H9 (cell line): ENCODE results near the gene CNDP1. TPM values are rescaled to one million over a fixed set of nuclear protein-coding genes. Genes with fewer than 3 reads are reported as not detected.
A peak's percentile ranks its signal among the peaks of the same experiment; 100 is the strongest.

ENCODE experiments used
- DNase-seq: peaks from one replicate; pipeline ENCODE4 v3.0.0-alpha.2; 2017
- H2AFZ ChIP-seq: one replicate; pipeline ENCODE4 v1.6.1; 2013; ENCODE audit warnings: mild to moderate bottlenecking, low read length, control low read depth, moderate library complexity
- H2AK5ac ChIP-seq: 2 replicates; pipeline ENCODE4 v1.6.1; 2013; ENCODE audit warnings: low read length, control low read depth, mixed read lengths; ENCODE audit not compliant: insufficient read length
- H2BK120ac ChIP-seq: one replicate; pipeline ENCODE4 v1.6.1; 2013; ENCODE audit warnings: low read depth, mild to moderate bottlenecking, low read length, control low read depth, inconsistent platforms; ENCODE audit not compliant: poor library complexity, severe bottlenecking
- H2BK12ac ChIP-seq: 2 replicates; pipeline ENCODE4 v1.6.1; 2013; ENCODE audit warnings: low read length, control low read depth, mixed read lengths, low read depth; ENCODE audit not compliant: insufficient read length
- H2BK15ac ChIP-seq: 2 replicates; pipeline ENCODE4 v1.6.1; 2013; ENCODE audit warnings: low read depth, low read length, control low read depth
- H2BK20ac ChIP-seq: one replicate; pipeline ENCODE4 v1.6.1; 2013; ENCODE audit warnings: low read depth, mild to moderate bottlenecking, low read length, control low read depth, inconsistent platforms; ENCODE audit not compliant: poor library complexity, severe bottlenecking
- H2BK5ac ChIP-seq: 2 replicates; pipeline ENCODE4 v1.6.1; 2013; ENCODE audit warnings: low read length, control low read depth, mixed read lengths; ENCODE audit not compliant: insufficient read length
- H3K14ac ChIP-seq: 2 replicates; pipeline ENCODE4 v1.6.1; 2013; ENCODE audit warnings: low read length, control low read depth; ENCODE audit not compliant: insufficient read depth
- H3K18ac ChIP-seq: 2 replicates; pipeline ENCODE4 v1.6.1; 2013; ENCODE audit warnings: low read depth, mild to moderate bottlenecking, mixed read lengths, low read length, control low read depth; ENCODE audit not compliant: insufficient read length
- H3K23ac ChIP-seq: 2 replicates; pipeline ENCODE4 v1.6.1; 2013; ENCODE audit warnings: low read length, control low read depth, mixed read lengths, low read depth; ENCODE audit not compliant: insufficient read length
- H3K23me2 ChIP-seq: 2 replicates; pipeline ENCODE4 v1.6.1; 2013; ENCODE audit warnings: low read depth, mild to moderate bottlenecking, mixed read lengths, low read length, control low read depth; ENCODE audit not compliant: insufficient read length, poor library complexity, severe bottlenecking
- H3K27ac ChIP-seq: 2 replicates; pipeline ENCODE4 v1.5.1; 2013; ENCODE audit warnings: low read length, control low read depth, mixed read lengths, low read depth; ENCODE audit not compliant: insufficient read length
- H3K27me3 ChIP-seq: 2 replicates; pipeline ENCODE4 v1.6.1; 2013; ENCODE audit warnings: low read length, control low read depth, inconsistent platforms; ENCODE audit not compliant: insufficient read depth
- H3K4ac ChIP-seq: 2 replicates; pipeline ENCODE4 v1.6.1; 2013; ENCODE audit warnings: low read depth, mild to moderate bottlenecking, control low read depth, inconsistent platforms, low read length, moderate library complexity
- H3K4me1 ChIP-seq: 2 replicates; pipeline ENCODE4 v1.6.1; 2013; ENCODE audit warnings: low read length, control low read depth, inconsistent platforms; ENCODE audit not compliant: insufficient read depth
- H3K4me2 ChIP-seq: 2 replicates; pipeline ENCODE4 v1.6.1; 2013; ENCODE audit warnings: low read length, control low read depth, mixed read lengths; ENCODE audit not compliant: insufficient read length, insufficient read depth
- H3K56ac ChIP-seq: 2 replicates; pipeline ENCODE4 v1.6.1; 2013; ENCODE audit warnings: low read depth, mild to moderate bottlenecking, mixed read lengths, low read length, control low read depth; ENCODE audit not compliant: insufficient read length
- H3K79me1 ChIP-seq: 2 replicates; pipeline ENCODE4 v1.6.1; 2013; ENCODE audit warnings: low read depth, mild to moderate bottlenecking, moderate library complexity, low read length, control low read depth, inconsistent platforms; ENCODE audit not compliant: insufficient read depth, poor library complexity, severe bottlenecking
- H3K79me2 ChIP-seq: 2 replicates; pipeline ENCODE4 v1.6.1; 2013; ENCODE audit warnings: low read length, control low read depth, inconsistent platforms; ENCODE audit not compliant: insufficient read depth
- H3K9ac ChIP-seq: 2 replicates; pipeline ENCODE4 v1.6.1; 2013; ENCODE audit warnings: low read length, control low read depth, mixed read lengths; ENCODE audit not compliant: insufficient read length; ENCODE audit errors: extremely low read depth
- H3K9me3 ChIP-seq: one replicate; pipeline ENCODE4 v1.6.1; 2013; ENCODE audit warnings: low read depth, low read length, inconsistent platforms; ENCODE audit not compliant: control insufficient read depth
- H3T11ph ChIP-seq: one replicate; pipeline ENCODE4 v1.6.1; 2013; ENCODE audit warnings: mild to moderate bottlenecking, low read length, control low read depth, inconsistent platforms
- H4K20me1 ChIP-seq: one replicate; pipeline ENCODE4 v1.6.1; 2013; ENCODE audit not compliant: control insufficient read depth, insufficient read length, insufficient read depth
- H4K5ac ChIP-seq: 2 replicates; pipeline ENCODE4 v1.6.1; 2013; ENCODE audit warnings: low read depth, mild to moderate bottlenecking, mixed read lengths, low read length, control low read depth; ENCODE audit not compliant: insufficient read length
- H4K8ac ChIP-seq: replicated peaks from 2 replicates; pipeline ENCODE4 v1.6.1; 2013; ENCODE audit warnings: low read length, control low read depth, mixed read lengths, low read depth; ENCODE audit not compliant: insufficient read length
- H4K91ac ChIP-seq: 2 replicates; pipeline ENCODE4 v1.6.1; 2013; ENCODE audit warnings: low read depth, mild to moderate bottlenecking, moderate library complexity, mixed read lengths, low read length, control low read depth; ENCODE audit not compliant: insufficient read length
- H3K27ac Mint-ChIP-seq, 3 experiments: 2 replicates in 2 of 3; 3 replicates in 1 of 3; pipeline ENCODE4 v1.8.0; 2020 to 2021; ENCODE audit warnings: mixed read lengths in 3 of 3, mild to moderate bottlenecking in 1 of 3, moderate library complexity in 1 of 3
- H3K27me3 Mint-ChIP-seq: 2 replicates; pipeline ENCODE4 v1.8.0; 2021; ENCODE audit warnings: low read depth, mild to moderate bottlenecking, moderate library complexity, mixed read lengths
- H3K36me3 Mint-ChIP-seq, 3 experiments: 2 replicates in 2 of 3; 3 replicates in 1 of 3; pipeline ENCODE4 v1.8.0; 2020 to 2021; ENCODE audit warnings: low read depth in 3 of 3, mixed read lengths in 3 of 3; ENCODE audit not compliant: insufficient read depth in 1 of 3
- H3K4me1 Mint-ChIP-seq, 2 experiments: 2 replicates each; pipeline ENCODE4 v1.8.0; 2020; ENCODE audit warnings: mixed read lengths in 2 of 2
- H3K4me3 Mint-ChIP-seq, 2 experiments: 2 replicates in 1 of 2; 3 replicates in 1 of 2; pipeline ENCODE4 v1.8.0; 2020 to 2021; ENCODE audit warnings: mild to moderate bottlenecking in 2 of 2, mixed read lengths in 2 of 2, moderate library complexity in 1 of 2
- H3K9me3 Mint-ChIP-seq, 2 experiments: 2 replicates in 1 of 2; 3 replicates in 1 of 2; pipeline ENCODE4 v1.8.0; 2020; ENCODE audit warnings: mild to moderate bottlenecking in 2 of 2, mixed read lengths in 2 of 2, moderate library complexity in 1 of 2
- WGBS: extraction: QIAGEN DNeasy Blood & Tissue Kit; methylation state at CpG from one replicate; pipeline ENCODE4 v1.1.7; 2013; ENCODE audit warnings: missing lambda C conversion rate, low lambda C conversion rate, mixed read lengths; ENCODE audit not compliant: insufficient read length; ENCODE audit errors: extremely low coverage; 5-methylcytosine and 5-hydroxymethylcytosine counted together
- total RNA-seq: library from RNA; stranded (reverse); gene quantifications from 2 replicates; pipeline ENCODE4 v1.2.1, GENCODE V29; 2021
- TF ChIP-seq, protein P1 (sequence below): fragments of 200-600 bp; sonication (generic); conservative IDR thresholded peaks from 3 replicates; pipeline ENCODE4 v1.8.0; 2021; ENCODE audit warnings: antibody characterized with exemption, mild to moderate bottlenecking

CNDP1 gene
- total RNA-seq, 1 experiment from 2014 or later: not detected

DNA sequence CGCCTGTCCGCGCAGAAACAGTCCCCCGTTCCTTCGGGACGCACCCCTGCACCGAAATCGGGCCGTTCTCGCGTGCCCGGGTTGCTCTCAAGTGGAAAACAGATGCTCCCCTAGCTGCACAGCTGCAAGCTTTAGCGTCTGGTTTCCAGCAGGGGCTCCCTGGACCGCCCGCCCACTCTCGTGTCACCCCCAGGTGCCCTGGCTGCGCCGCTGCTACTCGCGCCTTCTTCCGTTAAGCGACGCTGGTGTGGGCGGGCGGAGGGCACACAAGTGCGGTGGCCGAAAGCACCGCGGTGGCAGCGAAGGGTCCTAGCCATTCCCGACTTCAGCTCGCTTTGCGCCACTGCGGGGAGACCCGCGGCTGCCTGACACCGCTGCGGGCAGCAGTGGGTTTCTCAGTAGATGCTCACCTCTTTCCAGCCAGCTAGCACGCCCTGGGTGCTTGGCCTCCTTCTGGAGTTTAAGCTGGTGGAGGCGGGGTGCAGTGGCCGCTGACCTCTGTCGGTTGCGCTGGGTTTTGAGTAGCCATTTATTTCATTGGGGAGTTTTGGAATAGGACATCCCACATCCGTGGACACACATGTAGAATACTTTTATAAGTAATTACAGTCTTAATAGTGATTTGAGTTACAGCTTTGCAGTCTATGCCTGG lies 64.2 kb downstream of the CNDP1 start:
- Mint-ChIP-seq H3K27ac (peak overlapping the region in 2 of 3 experiments; percentile 59 to 64; a peak in 1 of 7 replicates), H3K4me3 (peak overlapping the region; percentile 91 to 93)

More for the DNA sequence above, 64.2 kb downstream of the CNDP1 start:
- H3K27me3 Mint-ChIP-seq: no peaks in the 10 kb centered on the region; the same call in 1 of the 2 replicates
- no peak overlapping the region for H2BK5ac ChIP-seq
- H2BK15ac ChIP-seq: no peak overlapping the region
- H3K9ac ChIP-seq: peak overlapping the region; percentile 9
- WGBS: no CpG with 5 or more reads among the region's 44 CpGs
- no peak overlapping the region for H4K5ac ChIP-seq
- H3K23me2 ChIP-seq: peaks cover 6% of the 10 kb centered on the region
- H2BK20ac ChIP-seq: no peak overlapping the region
- H3K27ac ChIP-seq: no peak overlapping the region
- H3K4ac ChIP-seq: no peak overlapping the region
- no peak overlapping the region for H3K56ac ChIP-seq
- DNase-seq: peak; percentile 58
- H3K79me1 ChIP-seq: peaks cover 5% of the 10 kb centered on the region
- no peaks in the 10 kb centered on the region; a peak in 1 of 5 replicates for H3K9me3 Mint-ChIP-seq
- no peak overlapping the region for H2BK120ac ChIP-seq
- TF ChIP-seq, protein P1, sequence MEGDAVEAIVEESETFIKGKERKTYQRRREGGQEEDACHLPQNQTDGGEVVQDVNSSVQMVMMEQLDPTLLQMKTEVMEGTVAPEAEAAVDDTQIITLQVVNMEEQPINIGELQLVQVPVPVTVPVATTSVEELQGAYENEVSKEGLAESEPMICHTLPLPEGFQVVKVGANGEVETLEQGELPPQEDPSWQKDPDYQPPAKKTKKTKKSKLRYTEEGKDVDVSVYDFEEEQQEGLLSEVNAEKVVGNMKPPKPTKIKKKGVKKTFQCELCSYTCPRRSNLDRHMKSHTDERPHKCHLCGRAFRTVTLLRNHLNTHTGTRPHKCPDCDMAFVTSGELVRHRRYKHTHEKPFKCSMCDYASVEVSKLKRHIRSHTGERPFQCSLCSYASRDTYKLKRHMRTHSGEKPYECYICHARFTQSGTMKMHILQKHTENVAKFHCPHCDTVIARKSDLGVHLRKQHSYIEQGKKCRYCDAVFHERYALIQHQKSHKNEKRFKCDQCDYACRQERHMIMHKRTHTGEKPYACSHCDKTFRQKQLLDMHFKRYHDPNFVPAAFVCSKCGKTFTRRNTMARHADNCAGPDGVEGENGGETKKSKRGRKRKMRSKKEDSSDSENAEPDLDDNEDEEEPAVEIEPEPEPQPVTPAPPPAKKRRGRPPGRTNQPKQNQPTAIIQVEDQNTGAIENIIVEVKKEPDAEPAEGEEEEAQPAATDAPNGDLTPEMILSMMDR: peak; percentile 8; the same call in 1 of the 3 replicates
- H3K36me3 Mint-ChIP-seq: peaks cover 0 to 22% (median 11%) of the 10 kb centered on the region in 3 experiments; a peak in 6 of 7 replicates
- no peaks in the 10 kb centered on the region for H3K27me3 ChIP-seq
- H3K23ac ChIP-seq: no peak overlapping the region
- no peak overlapping the region for H2AK5ac ChIP-seq
- no peaks in the 10 kb centered on the region for H3K9me3 ChIP-seq
- no peak overlapping the region for H4K91ac ChIP-seq
- H3K18ac ChIP-seq: no peak overlapping the region
- H3K4me2 ChIP-seq: peak overlapping the region; percentile 56
- H2AFZ ChIP-seq: no peak overlapping the region
- H3K4me1 Mint-ChIP-seq: peaks cover 14 to 15% of the 10 kb centered on the region in 2 experiments
- H3K14ac ChIP-seq: peak overlapping the region; percentile 9; the same call in 1 of the 2 replicates
- no peaks in the 10 kb centered on the region for H4K20me1 ChIP-seq
- H4K8ac ChIP-seq: no peak overlapping the region
- no peaks in the 10 kb centered on the region for H3K4me1 ChIP-seq
- peaks cover 2% of the 10 kb centered on the region; the same call in 1 of the 2 replicates for H3K79me2 ChIP-seq
- H2BK12ac ChIP-seq: no peak overlapping the region
- no peak overlapping the region for H3T11ph ChIP-seq
